MM.1S (cell line): ENCODE results near the gene SLC25A39.
A peak's percentile ranks its signal among the peaks of the same experiment; 100 is the strongest.

Experiments
- DNase-seq: peaks from one replicate; pipeline ENCODE4 v3.0.0-alpha.2; 2015
- H2AFZ ChIP-seq: fragments of 300-600 bp; sonication (generic); 2 replicates; pipeline ENCODE4 v1.6.0; 2016; ENCODE audit warnings: antibody characterized with exemption, low read length
- H3F3A ChIP-seq: fragments of 300-600 bp; sonication (generic); 2 replicates; pipeline ENCODE4 v1.6.1; 2016; ENCODE audit warnings: mild to moderate bottlenecking, antibody characterized with exemption, low read length, moderate library complexity, mixed read lengths; ENCODE audit not compliant: insufficient read depth
- H3K27ac ChIP-seq: fragments of 300-600 bp; sonication (generic); 2 replicates; pipeline ENCODE4 v1.5.1; 2016; ENCODE audit warnings: mild to moderate bottlenecking, low read length
- H3K27me3 ChIP-seq: fragments of 300-600 bp; sonication (generic); replicated peaks from 2 replicates; pipeline ENCODE4 v1.6.0; 2016; ENCODE audit warnings: low read length; ENCODE audit not compliant: insufficient read depth
- H3K36me3 ChIP-seq: fragments of 300-600 bp; sonication (generic); replicated peaks from 2 replicates; pipeline ENCODE4 v1.6.1; 2016; ENCODE audit warnings: mild to moderate bottlenecking, low read length, mixed read lengths; ENCODE audit not compliant: insufficient read depth
- H3K4me1 ChIP-seq: fragments of 300-600 bp; sonication (generic); 2 replicates; pipeline ENCODE4 v1.6.1; 2016; ENCODE audit warnings: low read length, mixed read lengths
- H3K4me2 ChIP-seq: fragments of 300-600 bp; sonication (generic); 2 replicates; pipeline ENCODE4 v1.6.0; 2016; ENCODE audit warnings: low read depth, low read length
- H3K4me3 ChIP-seq: fragments of 300-600 bp; sonication (generic); 2 replicates; pipeline ENCODE4 v1.5.1; 2016; ENCODE audit warnings: low read length, mixed read lengths
- H3K79me2 ChIP-seq: fragments of 300-600 bp; sonication (generic); 2 replicates; pipeline ENCODE4 v1.6.1; 2016; ENCODE audit warnings: mixed run types, low read length, mixed read lengths
- H3K9ac ChIP-seq: fragments of 300-600 bp; sonication (generic); 2 replicates; pipeline ENCODE4 v1.6.1; 2016; ENCODE audit warnings: low read length, mixed read lengths
- H3K9me2 ChIP-seq: fragments of 300-600 bp; sonication (generic); replicated peaks from 2 replicates; pipeline ENCODE4 v1.6.1; 2016; ENCODE audit warnings: mild to moderate bottlenecking, low read length, mixed read lengths; ENCODE audit not compliant: insufficient read depth
- H3K9me3 ChIP-seq: fragments of 300-600 bp; sonication (generic); replicated peaks from 2 replicates; pipeline ENCODE4 v1.6.1; 2016; ENCODE audit warnings: mild to moderate bottlenecking, low read length, mixed read lengths; ENCODE audit not compliant: insufficient read depth
- H4K20me1 ChIP-seq: fragments of 300-600 bp; sonication (generic); 2 replicates; pipeline ENCODE4 v1.6.1; 2016; ENCODE audit warnings: mild to moderate bottlenecking, low read length, moderate library complexity, mixed read lengths; ENCODE audit not compliant: insufficient read depth
- CTCF ChIP-seq: fragments of 300-600 bp; sonication (generic); IDR thresholded peaks from 2 replicates; pipeline ENCODE4 v1.5.1; 2016; ENCODE audit warnings: antibody characterized with exemption, low read length, mixed read lengths
- EZH2 ChIP-seq: fragments of 300-600 bp; sonication (generic); optimal IDR thresholded peaks from 2 replicates; pipeline ENCODE3; 2017; ENCODE audit warnings: low read depth, mild to moderate bottlenecking, antibody characterized with exemption, low read length, mixed read lengths
- EZH2phosphoT487 ChIP-seq: fragments of 300-600 bp; sonication (generic); IDR thresholded peaks from 2 replicates; pipeline ENCODE4 v1.6.1; 2018; ENCODE audit warnings: antibody characterized with exemption, low read length

Gene SLC25A39

GRCh38 chr17:44323359-44324091 lies 1.1 kb downstream of the SLC25A39 start:
- H3K4me1 ChIP-seq: peaks cover 3% of the 10 kb centered on the region; the same call in 1 of the 2 replicates
- TF ChIP-seq EZH2 (no peak), EZH2phosphoT487 (no peak), CTCF (no peak)

GRCh38 chr17:44322236-44322895 lies 2.3 kb downstream of the SLC25A39 start:
- Histone ChIP-seq H3K4me1 (peaks cover 3% of the 10 kb centered on the region; the same call in 1 of the 2 replicates), H3K36me3 (no peaks in the 10 kb centered on the region; the same call in 1 of the 2 replicates), H3K9me3 (no peaks in the 10 kb centered on the region), H3K4me2 (no peak overlapping the region), H3K27ac (no peak overlapping the region), H3K4me3 (no peak overlapping the region), H3K9me2 (no peaks in the 10 kb centered on the region), H2AFZ (no peak overlapping the region), H3K79me2 (peaks cover 22% of the 10 kb centered on the region), H3F3A (peaks cover 23% of the 10 kb centered on the region), H3K9ac (no peak overlapping the region), H4K20me1 (no peaks in the 10 kb centered on the region), H3K27me3 (no peaks in the 10 kb centered on the region)
- TF ChIP-seq EZH2 (no peak), CTCF (no peak), EZH2phosphoT487 (no peak)
- DNase-seq: no peak

More at GRCh38 chr17:44323359-44324091, 1.1 kb downstream of the SLC25A39 start:
- no peaks in the 10 kb centered on the region for H3K9me3 ChIP-seq
- H3K27me3 ChIP-seq: no peaks in the 10 kb centered on the region
- H3K9ac ChIP-seq: peak overlapping the region; percentile 91
- H4K20me1 ChIP-seq: no peaks in the 10 kb centered on the region
- peak overlapping the region; percentile 100 for H3K4me3 ChIP-seq
- no peak overlapping the region for H3K27ac ChIP-seq
- peak overlapping the region; percentile 99 for H3K4me2 ChIP-seq
- peaks cover 23% of the 10 kb centered on the region for H3F3A ChIP-seq
- no peaks in the 10 kb centered on the region; the same call in 1 of the 2 replicates for H3K36me3 ChIP-seq
- no peak overlapping the region for H2AFZ ChIP-seq
- H3K9me2 ChIP-seq: no peaks in the 10 kb centered on the region
- peaks cover 22% of the 10 kb centered on the region for H3K79me2 ChIP-seq
- DNase-seq: no peak

- H3K4me2 ChIP-seq: no peak overlapping the region
- H3K4me1 ChIP-seq: peaks cover 3% of the 10 kb centered on the region; the same call in 1 of the 2 replicates
- TF ChIP-seq EZH2phosphoT487 (no peak), EZH2 (no peak), CTCF (no peak)
- no peak overlapping the region for H3K27ac ChIP-seq
- no peak overlapping the region for H2AFZ ChIP-seq
- H3F3A ChIP-seq: peaks cover 22% of the 10 kb centered on the region
- no peaks in the 10 kb centered on the region for H3K9me3 ChIP-seq
- H3K9me2 ChIP-seq: no peaks in the 10 kb centered on the region
- DNase-seq: no peak
- peaks cover 22% of the 10 kb centered on the region for H3K79me2 ChIP-seq
- H3K36me3 ChIP-seq: no peaks in the 10 kb centered on the region; the same call in 1 of the 2 replicates
- no peak overlapping the region for H3K9ac ChIP-seq
- no peak overlapping the region for H3K4me3 ChIP-seq
- H4K20me1 ChIP-seq: no peaks in the 10 kb centered on the region
- peaks cover 5% of the 10 kb centered on the region for H3K27me3 ChIP-seq
These were observed 3.1 kb downstream of the SLC25A39 start for GRCh38 chr17:44321246-44322120.
